Rectal smooth muscle tissue (tissue), 1 donor: ENCODE data around the gene TNS1.
A peak's percentile ranks its signal among the peaks of the same experiment; 100 is the strongest.

Experiments
- H3K27ac ChIP-seq: one replicate; pipeline ENCODE4 v1.7.0; 2013; ENCODE audit warnings: low read depth, low read length, inconsistent platforms
- H3K27me3 ChIP-seq: one replicate; pipeline ENCODE4 v1.7.0; 2013; ENCODE audit warnings: low read length; ENCODE audit not compliant: control insufficient read depth, insufficient read depth
- H3K36me3 ChIP-seq: one replicate; pipeline ENCODE4 v1.7.0; 2013; ENCODE audit warnings: low read length; ENCODE audit not compliant: control insufficient read depth, insufficient read depth
- H3K4me1 ChIP-seq: one replicate; pipeline ENCODE4 v1.7.0; 2013; ENCODE audit warnings: low read length; ENCODE audit not compliant: control insufficient read depth, insufficient read depth
- H3K4me3 ChIP-seq: one replicate; pipeline ENCODE4 v1.7.0; 2013; ENCODE audit warnings: low read length
- H3K9ac ChIP-seq: one replicate; pipeline ENCODE4 v1.7.0; 2013; ENCODE audit warnings: low read length

The TNS1 gene

DNA sequence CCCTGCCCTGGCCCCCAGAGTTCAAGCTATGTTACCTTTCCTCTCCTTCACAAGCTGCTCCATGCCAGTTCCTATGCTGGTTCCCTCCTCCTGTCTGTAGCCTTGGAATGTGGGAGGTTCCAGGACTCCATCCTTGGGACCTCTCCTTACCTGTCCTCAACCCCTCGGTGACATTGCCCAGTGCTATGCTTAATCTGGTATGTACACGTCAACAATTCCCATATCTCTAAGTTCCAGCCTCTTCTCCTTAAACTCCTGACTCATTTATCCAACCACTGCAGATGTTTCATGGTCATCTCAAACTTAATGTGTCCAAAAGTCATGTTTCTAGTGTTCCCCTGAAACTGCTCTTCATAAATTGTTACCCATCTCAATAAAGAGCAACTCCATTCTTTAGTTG is 160.8 kb downstream of the TNS1 start:
- peaks cover 68% of the 10 kb centered on the region for H3K4me1 ChIP-seq
- H3K27me3 ChIP-seq, result no peaks in the 10 kb centered on the region
- no peak overlapping the region for H3K4me3 ChIP-seq
- peak overlapping the region; percentile 69 for H3K27ac ChIP-seq
- peaks cover 35% of the 10 kb centered on the region for H3K36me3 ChIP-seq
- no peak overlapping the region for H3K9ac ChIP-seq

DNA sequence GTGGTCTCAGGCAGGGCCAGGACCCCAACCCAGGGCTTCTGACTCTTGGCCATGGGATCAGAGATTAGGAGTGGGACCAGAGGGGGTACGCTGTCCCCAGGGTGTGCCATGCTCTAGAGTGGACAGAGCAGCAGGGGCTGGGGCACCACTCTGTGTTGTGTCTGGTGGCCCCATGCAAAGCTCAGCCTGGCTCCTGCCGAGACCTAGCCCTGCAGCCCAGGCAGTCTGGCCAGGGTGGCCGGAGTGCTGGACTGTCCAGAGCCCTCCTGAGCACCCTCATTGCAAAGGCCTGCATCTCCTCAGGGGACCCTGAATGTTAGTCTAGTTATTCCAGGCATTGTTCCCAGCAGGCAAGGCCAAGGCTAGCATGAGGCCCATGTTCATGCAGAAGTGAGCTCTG is 162.3 kb downstream of the TNS1 start:
- Histone ChIP-seq H3K9ac (no peak overlapping the region), H3K27me3 (no peaks in the 10 kb centered on the region), H3K4me1 (peaks cover 79% of the 10 kb centered on the region), H3K4me3 (no peak overlapping the region), H3K36me3 (peaks cover 28% of the 10 kb centered on the region), H3K27ac (peak overlapping the region; percentile 69)

DNA sequence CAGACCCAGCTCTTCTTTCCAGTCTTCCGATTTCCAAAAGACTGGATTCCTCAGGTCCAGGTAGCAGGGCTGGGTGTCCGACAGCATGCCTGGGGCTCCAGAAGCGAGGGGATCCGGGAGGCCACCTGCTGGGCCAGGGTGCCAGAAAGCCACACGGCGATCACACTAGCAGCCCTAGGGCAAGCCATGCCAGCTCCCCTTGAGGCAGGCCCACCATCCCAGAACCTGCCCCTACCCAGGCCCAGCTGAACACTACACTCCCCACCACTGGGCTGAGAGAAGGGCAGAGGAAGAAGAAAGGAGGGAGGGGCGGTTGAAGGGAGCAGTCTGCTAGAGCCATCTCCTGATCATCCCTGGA is 163.1 kb downstream of the TNS1 start:
- H3K4me3 ChIP-seq, result no peak overlapping the region
- H3K27ac ChIP-seq, result peak overlapping the region; percentile 88
- peaks cover 74% of the 10 kb centered on the region for H3K4me1 ChIP-seq
- no peaks in the 10 kb centered on the region for H3K27me3 ChIP-seq
- peaks cover 27% of the 10 kb centered on the region for H3K36me3 ChIP-seq
- no peak overlapping the region for H3K9ac ChIP-seq

DNA sequence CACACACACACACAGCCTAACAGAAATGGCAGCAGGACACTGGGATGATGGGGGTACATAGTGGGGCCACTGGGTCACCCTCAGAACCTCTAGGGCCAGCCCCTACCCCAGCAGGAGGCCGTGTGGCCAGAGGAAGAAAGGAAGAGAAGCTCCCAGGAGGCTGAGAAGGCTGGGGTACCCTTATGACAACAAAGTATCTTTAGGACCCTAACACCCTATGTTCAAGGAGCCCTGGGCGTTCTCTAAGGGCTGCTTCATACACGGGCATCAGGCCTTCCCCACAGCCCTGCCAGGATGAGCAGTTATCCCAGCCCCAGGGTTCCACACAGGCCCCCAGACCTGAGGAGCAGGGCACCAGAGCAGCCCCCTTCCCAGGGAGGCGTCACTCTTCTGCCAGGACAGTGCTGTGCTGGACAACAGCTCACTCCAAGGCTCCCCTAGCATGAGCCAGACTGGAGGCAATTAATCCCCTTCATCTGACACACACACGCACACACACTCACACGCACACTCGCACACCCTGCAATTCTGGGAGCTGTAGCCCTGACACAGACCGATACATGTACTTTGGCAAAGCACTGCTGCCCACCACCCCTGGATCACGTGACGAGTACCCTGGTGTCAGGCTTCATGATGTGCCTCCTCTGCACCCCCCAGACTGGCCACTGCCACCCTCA is 163.6 kb downstream of the TNS1 start:
- no peaks in the 10 kb centered on the region for H3K27me3 ChIP-seq
- H3K27ac ChIP-seq, result peak overlapping the region; percentile 88
- no peak overlapping the region for H3K4me3 ChIP-seq
- H3K36me3 ChIP-seq, result peaks cover 32% of the 10 kb centered on the region
- H3K9ac ChIP-seq, result no peak overlapping the region
- peaks cover 72% of the 10 kb centered on the region for H3K4me1 ChIP-seq

DNA sequence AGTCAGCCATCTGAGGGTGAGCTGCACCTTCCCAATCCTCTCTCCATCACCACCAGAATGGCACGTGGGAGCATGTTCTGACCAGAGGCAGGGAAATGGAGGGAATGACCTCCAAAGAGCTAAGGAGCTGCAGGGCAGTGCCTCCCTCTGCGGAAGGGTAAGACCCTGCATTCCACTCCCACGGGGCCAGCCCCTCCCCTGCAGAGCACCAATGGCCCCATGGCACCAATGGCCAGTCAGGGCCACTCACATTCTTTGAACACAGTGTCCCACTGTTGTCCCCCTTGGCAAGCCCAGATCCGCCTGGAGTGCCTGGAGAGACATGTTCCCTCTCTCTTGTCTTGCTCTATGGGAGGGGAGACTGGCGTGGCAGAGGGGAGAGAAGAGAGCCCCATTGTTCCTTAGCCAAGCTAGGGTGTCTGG is 164.4 kb downstream of the TNS1 start:
- H3K36me3 ChIP-seq, result peaks cover 37% of the 10 kb centered on the region
- no peak overlapping the region for H3K4me3 ChIP-seq
- no peaks in the 10 kb centered on the region for H3K27me3 ChIP-seq
- H3K27ac ChIP-seq, result peak overlapping the region; percentile 88
- peaks cover 65% of the 10 kb centered on the region for H3K4me1 ChIP-seq
- H3K9ac ChIP-seq, result no peak overlapping the region

DNA sequence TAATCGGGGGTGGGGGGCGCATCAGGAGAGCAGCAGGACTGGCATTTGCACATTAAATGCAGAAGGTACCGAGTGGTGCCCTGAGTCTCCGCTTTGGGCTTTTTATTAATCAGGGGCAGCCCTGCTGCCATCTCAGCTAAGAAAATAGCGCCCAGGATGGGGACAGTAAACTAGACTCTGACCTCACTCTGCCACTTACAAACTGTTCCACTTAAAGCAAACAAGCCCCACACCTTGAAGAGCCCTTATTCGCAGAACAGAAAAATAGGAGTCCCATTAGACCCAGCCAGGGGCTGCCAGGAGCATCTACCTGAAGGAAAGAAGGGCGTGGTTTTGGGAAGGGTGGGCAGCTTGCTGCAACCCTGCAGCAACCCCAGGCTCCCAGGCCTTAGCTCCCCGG is 165.3 kb downstream of the TNS1 start:
- Histone ChIP-seq H3K4me1 (peaks cover 60% of the 10 kb centered on the region), H3K4me3 (no peak overlapping the region), H3K27me3 (no peaks in the 10 kb centered on the region), H3K9ac (no peak overlapping the region), H3K27ac (peak overlapping the region; percentile 88), H3K36me3 (peaks cover 43% of the 10 kb centered on the region)

DNA sequence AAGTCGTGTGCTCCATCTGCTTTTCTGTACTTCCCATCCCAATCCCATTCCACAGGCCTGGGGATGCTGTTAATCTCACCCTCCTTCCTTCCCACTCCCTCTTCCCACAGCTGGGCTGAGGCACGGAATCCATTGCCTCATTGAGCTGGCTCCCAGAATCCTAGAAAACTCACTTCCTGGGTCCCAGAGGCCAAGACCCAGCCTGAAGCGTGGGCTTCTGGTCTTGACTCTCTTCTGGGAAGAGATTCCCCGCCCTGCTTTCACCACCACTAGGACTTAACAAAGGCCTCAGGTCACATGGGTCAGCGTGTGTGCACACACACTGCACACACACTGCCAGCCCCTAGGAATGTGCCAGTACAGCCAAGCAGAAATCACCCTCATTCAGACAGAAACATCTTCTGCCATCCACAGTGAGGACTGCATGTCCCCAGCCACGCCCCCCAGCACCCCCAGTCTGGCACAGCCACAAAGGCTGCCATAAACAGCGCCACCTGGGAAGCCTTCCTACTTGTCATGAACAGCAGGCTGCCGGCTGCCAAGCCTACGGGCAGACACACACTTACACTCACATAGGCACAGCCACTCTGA is 165.8 kb downstream of the TNS1 start:
- Histone ChIP-seq H3K27me3 (no peaks in the 10 kb centered on the region), H3K36me3 (peaks cover 46% of the 10 kb centered on the region), H3K27ac (peak overlapping the region; percentile 88), H3K4me3 (no peak overlapping the region), H3K9ac (no peak overlapping the region), H3K4me1 (peaks cover 55% of the 10 kb centered on the region)

DNA sequence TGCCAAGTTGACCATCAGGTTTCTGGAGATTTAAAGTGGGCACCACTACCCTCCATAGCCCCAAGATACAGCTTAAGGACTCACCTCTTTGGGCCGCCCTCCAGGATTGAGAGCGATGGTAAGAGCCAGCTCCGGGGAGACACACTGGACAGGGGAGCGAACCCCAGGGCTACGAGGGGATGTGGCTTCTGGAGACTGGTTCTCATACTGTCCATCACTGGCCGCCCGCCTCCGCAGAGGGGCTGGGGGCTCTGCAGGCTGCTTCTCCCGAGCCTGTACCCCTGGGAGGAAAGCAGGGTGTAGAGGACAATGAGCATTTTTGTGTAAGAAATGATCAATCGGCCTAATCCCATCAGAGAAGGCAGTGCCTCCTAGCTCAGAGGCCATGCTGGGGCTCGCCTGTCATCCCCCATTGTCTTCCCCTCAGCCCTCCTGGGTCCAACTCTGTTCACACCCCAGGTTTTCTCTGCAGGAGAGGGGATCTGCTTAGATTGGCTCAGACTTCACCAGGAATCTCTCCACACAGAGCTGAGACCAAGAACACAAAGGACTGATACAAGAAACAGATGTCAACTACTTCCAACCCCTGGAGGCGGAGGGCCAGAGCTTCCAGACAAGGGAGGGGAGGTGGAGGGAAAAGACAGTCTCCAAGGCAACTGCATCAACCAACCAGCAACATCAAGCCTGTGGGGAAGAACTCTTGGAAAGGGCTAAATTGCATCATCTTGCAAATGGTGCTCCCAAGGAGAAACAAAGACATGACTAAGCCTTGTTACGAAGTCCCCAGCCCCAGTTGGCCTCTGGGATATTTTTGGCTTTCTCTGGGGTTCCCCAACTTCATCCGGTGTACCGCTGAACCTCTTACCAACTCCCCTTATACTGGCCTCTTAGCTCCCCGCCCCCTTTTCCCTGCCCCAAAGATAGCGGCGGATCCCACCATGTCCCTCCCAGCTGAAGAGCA is 166.6 kb downstream of the TNS1 start:
- no peak overlapping the region for H3K9ac ChIP-seq

DNA sequence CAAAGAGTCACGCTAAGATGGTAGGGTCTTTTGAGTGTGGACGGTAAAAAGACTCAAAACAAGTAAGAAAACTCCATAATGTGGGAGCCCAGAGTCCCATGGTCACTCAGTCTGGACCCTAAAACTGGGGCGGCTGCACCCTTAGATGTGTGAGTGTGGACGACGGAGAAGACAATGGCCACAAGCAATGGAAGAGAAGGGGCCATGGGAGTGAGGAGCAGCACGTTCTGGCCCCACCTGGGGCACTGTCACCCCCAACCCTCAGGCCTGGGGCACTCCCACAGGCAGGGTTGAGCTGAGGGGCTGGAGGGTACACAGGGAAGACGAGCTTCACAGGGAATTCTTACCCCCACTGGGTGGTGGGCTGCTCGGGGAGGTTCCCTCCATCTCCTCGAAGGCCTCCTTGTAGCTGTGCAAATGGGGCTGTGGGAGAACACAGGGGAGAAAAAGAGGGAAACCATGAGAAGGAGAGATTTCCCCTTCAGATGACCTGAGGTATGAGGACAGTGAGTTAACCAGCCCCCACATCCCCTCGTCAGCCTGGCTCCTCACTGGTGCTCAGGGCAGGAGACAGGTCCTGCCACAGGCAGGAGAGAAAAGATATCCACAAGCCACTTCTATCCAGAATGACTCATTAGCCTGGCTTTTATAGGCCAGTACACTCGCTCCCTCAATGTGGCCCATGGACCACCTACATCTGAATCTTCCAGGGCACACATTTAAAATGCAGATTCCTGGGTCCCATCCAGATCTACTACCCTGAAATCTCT is 167.9 kb downstream of the TNS1 start:
- H3K9ac ChIP-seq, result no peak overlapping the region
- peak overlapping the region; percentile 88 for H3K27ac ChIP-seq
- H3K4me1 ChIP-seq, result peaks cover 35% of the 10 kb centered on the region
- peaks cover 48% of the 10 kb centered on the region for H3K36me3 ChIP-seq
- H3K27me3 ChIP-seq, result no peaks in the 10 kb centered on the region
- no peak overlapping the region for H3K4me3 ChIP-seq

More for the DNA sequence above, 166.6 kb downstream of the TNS1 start:
- peaks cover 47% of the 10 kb centered on the region for H3K4me1 ChIP-seq
- peaks cover 42% of the 10 kb centered on the region for H3K36me3 ChIP-seq
- H3K27ac ChIP-seq, result peak overlapping the region; percentile 88
- no peak overlapping the region for H3K4me3 ChIP-seq
- H3K27me3 ChIP-seq, result no peaks in the 10 kb centered on the region

DNA sequence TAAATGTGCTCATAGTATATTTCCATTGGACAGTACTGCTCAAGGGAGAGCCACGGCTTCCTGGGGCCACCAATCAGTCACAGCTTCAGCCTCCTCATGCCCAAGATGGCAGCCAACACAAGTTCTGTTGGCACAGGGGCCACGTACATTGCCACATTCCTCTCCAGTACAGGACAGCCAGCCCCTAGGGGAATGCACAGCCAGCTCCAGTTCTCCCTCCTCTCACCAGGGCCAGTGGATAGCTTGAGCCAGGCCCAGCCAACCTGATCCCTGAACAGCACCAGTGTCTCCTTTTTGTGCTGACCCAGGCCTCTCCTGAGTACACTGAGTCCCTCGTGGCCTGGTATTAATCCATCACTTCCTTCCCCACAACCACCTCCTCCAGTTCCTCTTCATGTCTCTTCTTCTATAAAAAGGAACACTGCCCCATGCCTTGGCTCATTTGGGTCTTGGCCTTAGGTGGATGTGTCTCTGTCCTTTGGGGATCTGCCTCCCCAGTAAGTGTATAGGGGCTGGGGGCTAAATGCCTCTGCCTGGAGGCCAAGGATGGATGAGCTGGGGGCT is 168.7 kb downstream of the TNS1 start:
- H3K9ac ChIP-seq, result no peak overlapping the region
- H3K27me3 ChIP-seq, result no peaks in the 10 kb centered on the region
- no peak overlapping the region for H3K4me3 ChIP-seq
- H3K4me1 ChIP-seq, result peaks cover 27% of the 10 kb centered on the region
- peaks cover 48% of the 10 kb centered on the region for H3K36me3 ChIP-seq
- H3K27ac ChIP-seq, result peak overlapping the region; percentile 88

DNA sequence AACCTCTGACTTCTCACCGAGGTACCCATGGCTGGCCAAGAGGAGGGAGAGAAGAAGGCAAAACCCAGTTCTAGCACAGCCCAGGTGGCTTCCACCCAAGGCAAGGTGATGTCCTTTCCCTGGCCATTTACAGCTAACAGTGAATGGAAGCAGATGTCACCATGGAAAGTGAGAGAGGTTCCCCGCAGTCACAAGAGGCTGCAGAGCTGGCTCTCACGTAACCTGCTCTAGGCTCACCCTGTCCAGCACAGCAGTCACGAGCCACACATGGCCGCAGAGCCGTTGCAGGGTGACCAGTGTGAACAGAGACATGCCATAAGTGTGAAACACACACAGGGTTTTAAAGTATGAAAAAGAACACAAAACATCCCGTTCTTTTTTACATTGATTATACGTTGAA is 169.4 kb downstream of the TNS1 start:
- peaks cover 29% of the 10 kb centered on the region for H3K4me1 ChIP-seq
- H3K27ac ChIP-seq, result no peak overlapping the region
- H3K36me3 ChIP-seq, result peaks cover 51% of the 10 kb centered on the region
- H3K9ac ChIP-seq, result no peak overlapping the region
- no peak overlapping the region for H3K4me3 ChIP-seq
- no peaks in the 10 kb centered on the region for H3K27me3 ChIP-seq

DNA sequence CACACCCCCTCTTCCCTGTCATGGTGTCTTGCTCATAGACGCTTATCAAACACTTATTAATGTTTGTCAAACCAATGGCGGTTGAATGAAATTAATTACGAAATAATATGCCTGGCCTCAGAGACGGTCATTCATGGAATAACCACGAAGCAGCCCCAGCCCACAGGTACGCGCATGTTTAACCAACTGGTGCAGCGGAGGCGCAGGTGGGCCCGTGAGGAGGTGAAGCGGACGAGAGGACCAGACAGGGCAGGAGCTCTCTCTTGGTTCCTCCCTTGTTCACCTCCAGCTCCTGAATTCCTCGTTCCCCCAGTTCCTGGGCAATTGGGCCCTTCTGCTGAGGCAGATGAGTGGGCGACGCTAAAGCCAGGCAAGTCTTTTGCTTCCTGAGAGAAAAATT is 169.8 kb downstream of the TNS1 start:
- H3K9ac ChIP-seq, result no peak overlapping the region
- H3K27ac ChIP-seq, result no peak overlapping the region
- H3K27me3 ChIP-seq, result no peaks in the 10 kb centered on the region
- peaks cover 29% of the 10 kb centered on the region for H3K4me1 ChIP-seq
- H3K36me3 ChIP-seq, result peaks cover 55% of the 10 kb centered on the region
- H3K4me3 ChIP-seq, result no peak overlapping the region
